Fibroblast of lung (primary cell): ENCODE results near the gene KRT40. TPM values are rescaled to one million over a fixed set of nuclear protein-coding genes. Genes with fewer than 3 reads are reported as not detected.

Experiments
- DNase-seq, 2 donors: peaks; one replicate each; pipeline versions ENCODE4 v3.0.0 to v3.0.0-alpha.2; 2010; ENCODE audit warnings: low read depth in 2 of 2
- H2AFZ ChIP-seq: 2 replicates; pipeline ENCODE4 v1.5.1; 2012; ENCODE audit warnings: low read length, control low read depth, inconsistent platforms
- H3K27ac ChIP-seq: 2 replicates; pipeline ENCODE4 v1.5.1; 2011; ENCODE audit warnings: low read length, control low read depth; ENCODE audit not compliant: insufficient read depth
- H3K27me3 ChIP-seq: 2 replicates; pipeline ENCODE4 v1.5.1; 2011; ENCODE audit warnings: mild to moderate bottlenecking, low read length; ENCODE audit not compliant: control insufficient read depth, insufficient read depth
- H3K36me3 ChIP-seq: 2 replicates; pipeline ENCODE4 v1.5.1; 2011; ENCODE audit warnings: low read length; ENCODE audit not compliant: control insufficient read depth, insufficient read depth
- H3K4me1 ChIP-seq: 2 replicates; pipeline ENCODE4 v1.5.1; 2011; ENCODE audit warnings: low read length; ENCODE audit not compliant: control insufficient read depth, insufficient read depth; ENCODE audit errors: extremely low read depth
- H3K4me2 ChIP-seq: 2 replicates; pipeline ENCODE4 v1.5.1; 2011; ENCODE audit warnings: low read length, control low read depth; ENCODE audit not compliant: insufficient read depth; ENCODE audit errors: extremely low read depth
- H3K4me3 ChIP-seq, 4 experiments: fragments of 200-600 bp in 1 of 4; sonication (generic) in 1 of 4; replicated peaks in 1 of 4; 2 replicates each; pipeline ENCODE4 v1.5.1; 2011 to 2016; ENCODE audit warnings: low read length in 4 of 4, low read depth in 3 of 4, mild to moderate bottlenecking in 3 of 4, control low read depth in 2 of 4, inconsistent platforms in 1 of 4, mixed read lengths in 1 of 4; ENCODE audit not compliant: insufficient read depth in 1 of 4; ENCODE audit errors: control extremely low read depth in 1 of 4
- H3K79me2 ChIP-seq: 2 replicates; pipeline ENCODE4 v1.5.1; 2012; ENCODE audit warnings: mild to moderate bottlenecking, low read length, inconsistent platforms; ENCODE audit not compliant: control insufficient read depth, insufficient read depth
- H3K9ac ChIP-seq: 2 replicates; pipeline ENCODE4 v1.5.1; 2011; ENCODE audit warnings: mild to moderate bottlenecking, low read length, control low read depth; ENCODE audit not compliant: insufficient read depth
- H3K9me3 ChIP-seq: 2 replicates; pipeline ENCODE4 v1.5.1; 2012; ENCODE audit warnings: low read depth, low read length; ENCODE audit not compliant: control insufficient read depth, insufficient read depth
- H4K20me1 ChIP-seq: 2 replicates; pipeline ENCODE4 v1.5.1; 2011; ENCODE audit warnings: low read length; ENCODE audit not compliant: control insufficient read depth, insufficient read depth; ENCODE audit errors: extremely low read depth
- EZH2 ChIP-seq: IDR thresholded peaks from 2 replicates; pipeline ENCODE4 v1.5.1; 2012; ENCODE audit warnings: low read length, control low read depth, mild to moderate bottlenecking; ENCODE audit errors: missing control alignments
- polyA plus RNA-seq, 2 donors: library from polyadenylated mRNA; depleted of rRNA in 1 of 2; stranded (reverse) in 1 of 2; unstranded in 1 of 2; fragments of >200 nt; gene quantifications; 2 replicates each; pipeline ENCODE4 v1.2.1, GENCODE V29; 2011 to 2012; ENCODE audit warnings: missing spikeins in 1 of 2
- total RNA-seq: library from RNA; depleted of rRNA; stranded (reverse); fragments of >200 nt; gene quantifications from 2 replicates; pipeline ENCODE4 v1.2.1, GENCODE V29; 2014
- TF ChIP-seq, protein P1 (sequence below), 2 donors: IDR thresholded peaks in 1 of 2; conservative IDR thresholded peaks in 1 of 2; 1 replicate in 1 of 2; 2 replicates in 1 of 2; pipeline ENCODE4 v1.5.1; 2011 to 2012; ENCODE audit warnings: low read length in 2 of 2, control low read depth in 1 of 2, inconsistent platforms in 1 of 2, low read depth in 1 of 2, mild to moderate bottlenecking in 1 of 2

KRT40 gene
- total and polyA plus RNA-seq, 2 donors (not counting 1 experiment from before 2014, with no cell fraction given) = 0.05 TPM; not detected in 1

DNA sequence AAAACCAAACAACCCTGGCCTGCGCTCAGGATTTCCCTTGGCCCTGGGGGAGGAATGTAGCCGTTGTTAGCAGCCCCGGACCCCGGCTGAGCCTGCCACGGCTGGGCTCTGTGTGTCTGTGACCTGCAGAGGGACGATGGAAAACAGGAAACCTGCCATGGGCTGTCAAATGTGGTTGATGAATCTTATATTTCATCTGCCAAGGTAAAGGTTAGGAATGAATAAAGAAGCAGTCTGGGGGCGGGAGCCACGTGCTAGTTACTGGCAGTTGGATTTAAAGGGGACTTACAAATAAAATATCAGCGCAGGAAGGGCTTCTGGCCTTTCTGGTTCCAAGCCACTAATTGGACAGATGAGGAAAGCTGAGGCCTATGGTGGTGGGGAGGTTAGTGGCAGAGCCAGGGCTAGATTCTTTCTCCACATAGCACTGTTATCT is 46.7 kb downstream of the KRT40 start, which contains the start of gene KRT23:
TSS of gene KRT23 (minus strand) at position 263 of the 436 bp plus-strand sequence. CDS start 1,043 bp downstream, outside the sequence.
- Histone ChIP-seq H2AFZ (no peak within 1 kb of the TSS), H4K20me1 (no peaks in the 10 kb centered on the region), H3K36me3 (no peaks in the 10 kb centered on the region), H3K9ac (no peak within 1 kb of the TSS), H3K27ac (no peak within 1 kb of the TSS), H3K27me3 (no peaks in the 10 kb centered on the region), H3K79me2 (no peaks in the 10 kb centered on the region), H3K9me3 (no peaks in the 10 kb centered on the region), H3K4me1 (no peaks in the 10 kb centered on the region), H3K4me3 (no peak within 1 kb of the TSS), H3K4me2 (no peak within 1 kb of the TSS)
- TF ChIP-seq, protein P1, sequence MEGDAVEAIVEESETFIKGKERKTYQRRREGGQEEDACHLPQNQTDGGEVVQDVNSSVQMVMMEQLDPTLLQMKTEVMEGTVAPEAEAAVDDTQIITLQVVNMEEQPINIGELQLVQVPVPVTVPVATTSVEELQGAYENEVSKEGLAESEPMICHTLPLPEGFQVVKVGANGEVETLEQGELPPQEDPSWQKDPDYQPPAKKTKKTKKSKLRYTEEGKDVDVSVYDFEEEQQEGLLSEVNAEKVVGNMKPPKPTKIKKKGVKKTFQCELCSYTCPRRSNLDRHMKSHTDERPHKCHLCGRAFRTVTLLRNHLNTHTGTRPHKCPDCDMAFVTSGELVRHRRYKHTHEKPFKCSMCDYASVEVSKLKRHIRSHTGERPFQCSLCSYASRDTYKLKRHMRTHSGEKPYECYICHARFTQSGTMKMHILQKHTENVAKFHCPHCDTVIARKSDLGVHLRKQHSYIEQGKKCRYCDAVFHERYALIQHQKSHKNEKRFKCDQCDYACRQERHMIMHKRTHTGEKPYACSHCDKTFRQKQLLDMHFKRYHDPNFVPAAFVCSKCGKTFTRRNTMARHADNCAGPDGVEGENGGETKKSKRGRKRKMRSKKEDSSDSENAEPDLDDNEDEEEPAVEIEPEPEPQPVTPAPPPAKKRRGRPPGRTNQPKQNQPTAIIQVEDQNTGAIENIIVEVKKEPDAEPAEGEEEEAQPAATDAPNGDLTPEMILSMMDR (conservative IDR thresholded peaks at IDR 0.05 in 1 of 2, IDR thresholded peaks at IDR 0.05 in 1 of 2; ENCODE audit: low read depth in 1 of 2, low read length in 2 of 2) = no peak
- no peak for TF ChIP-seq EZH2
- peak in 1 of 2 donors; percentile 80 for DNase-seq

DNA sequence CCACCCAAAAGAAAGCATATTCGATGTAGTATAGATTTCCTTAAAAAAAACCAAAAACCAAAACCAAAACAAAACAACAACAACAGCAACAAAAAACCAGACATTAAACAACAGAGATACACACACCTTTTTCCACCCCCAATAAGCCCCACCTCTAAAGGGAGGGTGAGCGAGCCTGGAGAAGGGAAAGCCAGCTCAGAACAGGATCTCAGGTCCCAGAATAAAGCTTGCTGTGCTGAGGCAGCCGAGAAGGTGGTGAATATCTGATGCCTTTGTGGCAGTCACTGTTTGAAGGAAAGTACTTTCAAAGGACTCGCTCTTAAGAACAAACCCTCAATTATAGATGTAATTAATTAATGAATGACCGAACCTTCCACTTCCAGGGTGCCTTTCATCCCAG is 47.1 kb downstream of the KRT40 start:
- no peak overlapping the region for H3K9ac ChIP-seq
- H3K36me3 ChIP-seq = no peaks in the 10 kb centered on the region
- no peaks in the 10 kb centered on the region for H3K4me1 ChIP-seq
- H3K27me3 ChIP-seq = no peaks in the 10 kb centered on the region
- TF ChIP-seq, protein P1 (conservative IDR thresholded peaks at IDR 0.05 in 1 of 2, IDR thresholded peaks at IDR 0.05 in 1 of 2; ENCODE audit: low read depth in 1 of 2, low read length in 2 of 2) = no peak
- TF ChIP-seq EZH2 = no peak
- H3K27ac ChIP-seq = no peak overlapping the region
- no peaks in the 10 kb centered on the region for H3K9me3 ChIP-seq
- DNase-seq = no peak
- no peak overlapping the region for H3K4me3 ChIP-seq
- H4K20me1 ChIP-seq = no peaks in the 10 kb centered on the region
- H2AFZ ChIP-seq = no peak overlapping the region
- no peak overlapping the region for H3K4me2 ChIP-seq
- no peaks in the 10 kb centered on the region for H3K79me2 ChIP-seq

DNA sequence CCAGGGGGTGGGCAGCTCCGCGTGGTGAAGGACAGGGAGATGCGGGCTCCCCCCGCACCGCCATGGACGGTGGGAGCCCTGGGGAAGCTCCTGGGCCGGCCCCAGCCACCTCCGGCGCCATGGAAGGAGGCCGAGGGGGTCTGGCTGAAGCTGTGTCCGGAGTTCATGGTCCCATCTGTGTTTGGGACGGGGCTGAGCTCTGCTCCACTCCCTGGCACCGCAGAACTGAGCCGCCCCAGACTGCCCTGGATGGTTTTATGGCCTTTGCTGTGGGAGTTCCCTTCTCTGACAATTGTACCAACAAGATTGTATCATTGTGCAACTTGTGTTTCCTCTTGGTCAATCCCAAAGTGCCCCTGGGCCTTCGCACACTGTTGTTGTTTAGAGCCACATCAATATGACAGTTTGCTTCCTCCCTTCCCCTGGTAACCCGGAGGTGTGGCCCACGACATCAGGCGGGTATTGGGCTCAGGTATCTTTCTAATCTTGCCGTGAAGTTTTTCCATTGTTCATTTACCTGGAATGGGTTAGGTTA is 47.6 kb downstream of the KRT40 start:
- Histone ChIP-seq H3K4me1 (no peaks in the 10 kb centered on the region), H3K79me2 (no peaks in the 10 kb centered on the region), H3K27me3 (no peaks in the 10 kb centered on the region), H3K36me3 (no peaks in the 10 kb centered on the region), H3K9me3 (no peaks in the 10 kb centered on the region), H3K27ac (no peak overlapping the region), H3K4me2 (no peak overlapping the region), H2AFZ (no peak overlapping the region), H4K20me1 (no peaks in the 10 kb centered on the region), H3K4me3 (no peak overlapping the region), H3K9ac (no peak overlapping the region)
- TF ChIP-seq, protein P1 (conservative IDR thresholded peaks at IDR 0.05 in 1 of 2, IDR thresholded peaks at IDR 0.05 in 1 of 2; ENCODE audit: low read depth in 1 of 2, low read length in 2 of 2) = no peak
- TF ChIP-seq EZH2 = no peak
- no peak for DNase-seq
